Measurements from ENCODE around the gene JAM3.

Gene JAM3

GRCh38 chr11:134032501-134033091 is 36.3 kb upstream of the JAM3 start:
- H3K27ac Mint-ChIP-seq = no peak overlapping the region
- no peak overlapping the region for H3K4me3 Mint-ChIP-seq

GRCh38 chr11:134033276-134033675 is 35.6 kb upstream of the JAM3 start:
- TF ChIP-seq CTCF (IDR thresholded peaks at IDR 0.05) = no peak
- no peaks in the 10 kb centered on the region for H3K36me3 Mint-ChIP-seq (ENCODE audit: low read depth)
- peaks cover 44% of the 10 kb centered on the region for H3K27me3 Mint-ChIP-seq (ENCODE audit: low read depth, poor library complexity)
- H3K9me3 Mint-ChIP-seq = no peaks in the 10 kb centered on the region
- peak overlapping the region; percentile 34 for H3K4me3 Mint-ChIP-seq
- peaks cover 65% of the 10 kb centered on the region for H3K4me1 Mint-ChIP-seq
- no peak for DNase-seq
- no peak overlapping the region for H3K27ac Mint-ChIP-seq

More at GRCh38 chr11:134032501-134033091, 36.3 kb upstream of the JAM3 start:
- H3K27me3 Mint-ChIP-seq (ENCODE audit: low read depth, poor library complexity) = peaks cover 50% of the 10 kb centered on the region
- DNase-seq = no peak
- H3K9me3 Mint-ChIP-seq = no peaks in the 10 kb centered on the region
- H3K36me3 Mint-ChIP-seq (ENCODE audit: low read depth) = no peaks in the 10 kb centered on the region
- H3K4me1 Mint-ChIP-seq = peaks cover 65% of the 10 kb centered on the region
- TF ChIP-seq CTCF (IDR thresholded peaks at IDR 0.05) = no peak

- Mint-ChIP-seq H3K27me3 (ENCODE audit: low read depth, poor library complexity) (peaks cover 38% of the 10 kb centered on the region), H3K27ac (no peak overlapping the region), H3K4me1 (peaks cover 69% of the 10 kb centered on the region), H3K36me3 (ENCODE audit: low read depth) (no peaks in the 10 kb centered on the region), H3K9me3 (no peaks in the 10 kb centered on the region), H3K4me3 (peak overlapping the region; percentile 34)
- DNase-seq = peak; percentile 83
- no peak for TF ChIP-seq CTCF (IDR thresholded peaks at IDR 0.05)
Observed at GRCh38 chr11:134033696-134034491, 35.0 kb upstream of the JAM3 start.

- Mint-ChIP-seq H3K27ac (no peak overlapping the region), H3K9me3 (no peaks in the 10 kb centered on the region), H3K4me3 (peak overlapping the region; percentile 71), H3K36me3 (ENCODE audit: low read depth) (no peaks in the 10 kb centered on the region), H3K4me1 (peaks cover 77% of the 10 kb centered on the region), H3K27me3 (ENCODE audit: low read depth, poor library complexity) (peaks cover 30% of the 10 kb centered on the region)
- no peak for DNase-seq
- TF ChIP-seq CTCF (IDR thresholded peaks at IDR 0.05) = no peak
Observed at GRCh38 chr11:134034496-134035381, 34.1 kb upstream of the JAM3 start.

GRCh38 chr11:134036492-134037045 is 32.3 kb upstream of the JAM3 start:
- Mint-ChIP-seq H3K4me1 (peaks cover 84% of the 10 kb centered on the region), H3K36me3 (ENCODE audit: low read depth) (no peaks in the 10 kb centered on the region), H3K9me3 (no peaks in the 10 kb centered on the region), H3K4me3 (peak overlapping the region; percentile 87), H3K27me3 (ENCODE audit: low read depth, poor library complexity) (peaks cover 16% of the 10 kb centered on the region), H3K27ac (no peak overlapping the region)
- TF ChIP-seq CTCF (IDR thresholded peaks at IDR 0.05) = no peak
- DNase-seq = peak; percentile 40

All from nephron progenitor cell (in vitro differentiated cells).